Gastroesophageal sphincter (tissue), 4 donors: ENCODE results near the gene SLAMF1. TPM values are rescaled to one million over a fixed set of nuclear protein-coding genes. Genes with fewer than 3 reads are reported as not detected.

Experiments used
- ATAC-seq: fragments of 150-250 bp; one replicate; pipeline ENCODE4 v1.9.1; 2016; ENCODE audit warnings: mild to moderate bottlenecking, moderate library complexity
- H3K27ac ChIP-seq, 4 donors: fragments of 200-600 bp; sonication (generic) in 3 of 4; 1 replicate in 3 of 4; 2 replicates in 1 of 4; pipeline ENCODE4 v1.5.1; 2016 to 2019
- H3K27me3 ChIP-seq: fragments of 200-600 bp; sonication (generic); one replicate; pipeline ENCODE4 v1.5.1; 2019
- H3K36me3 ChIP-seq, 2 donors: fragments of 200-600 bp; sonication (generic); one replicate each; pipeline ENCODE4 v1.5.1; 2019; ENCODE audit warnings: control low read depth in 1 of 2
- H3K4me1 ChIP-seq, 3 donors: fragments of 200-600 bp; sonication (generic); 1 replicate in 2 of 3; 2 replicates in 1 of 3; pipeline ENCODE4 v1.5.1; 2016 to 2019; ENCODE audit warnings: control low read depth in 2 of 3
- H3K4me3 ChIP-seq, 2 donors: fragments of 200-600 bp; sonication (generic); one replicate each; pipeline ENCODE4 v1.5.1; 2019; ENCODE audit warnings: mild to moderate bottlenecking in 1 of 2, moderate library complexity in 1 of 2
- H3K9me3 ChIP-seq, 3 donors: fragments of 200-600 bp; sonication (generic); one replicate each; pipeline ENCODE4 v1.5.1; 2017 to 2019; ENCODE audit warnings: control low read depth in 2 of 3
- EP300 ChIP-seq: sonication (generic); formaldehyde crosslinking; IDR thresholded peaks from one replicate; pipeline ENCODE4 v1.6.1; 2017; ENCODE audit warnings: antibody characterized with exemption, mild to moderate bottlenecking
- POLR2A ChIP-seq, 2 donors: fragments of 450-650 bp; IDR thresholded peaks; one replicate each; pipeline ENCODE4 v1.6.1; 2017; ENCODE audit warnings: antibody characterized with exemption in 2 of 2, mild to moderate bottlenecking in 2 of 2, moderate library complexity in 1 of 2
- POLR2AphosphoS5 ChIP-seq: sonication (generic); formaldehyde crosslinking; IDR thresholded peaks from one replicate; pipeline ENCODE4 v1.6.1; 2017; ENCODE audit warnings: antibody characterized with exemption
- WGBS, 2 donors: methylation state at CpG; one replicate each; pipeline ENCODE4 v1.1.5; 2018; ENCODE audit warnings: low coverage in 1 of 2; 5-methylcytosine and 5-hydroxymethylcytosine counted together
- total RNA-seq, 4 donors: library from RNA; depleted of rRNA; stranded (reverse); fragments of >200 nt; gene quantifications; one replicate each; pipeline ENCODE4 v1.1.0, GENCODE V29; 2016
- TF ChIP-seq, protein P1 (sequence below), 4 experiments: fragments of 200-600 bp in 2 of 4; fragments of 450-650 bp in 2 of 4; sonication (generic) in 1 of 4; IDR thresholded peaks; one replicate each; pipeline ENCODE4 v1.5.1; 2017 to 2019; ENCODE audit warnings: antibody characterized with exemption in 4 of 4, mild to moderate bottlenecking in 2 of 4, moderate library complexity in 2 of 4

Gene SLAMF1
- total RNA-seq, 4 donors from 2014 or later, result 0.12 to 2.8 (median 1.2) TPM; not detected in 1

DNA sequence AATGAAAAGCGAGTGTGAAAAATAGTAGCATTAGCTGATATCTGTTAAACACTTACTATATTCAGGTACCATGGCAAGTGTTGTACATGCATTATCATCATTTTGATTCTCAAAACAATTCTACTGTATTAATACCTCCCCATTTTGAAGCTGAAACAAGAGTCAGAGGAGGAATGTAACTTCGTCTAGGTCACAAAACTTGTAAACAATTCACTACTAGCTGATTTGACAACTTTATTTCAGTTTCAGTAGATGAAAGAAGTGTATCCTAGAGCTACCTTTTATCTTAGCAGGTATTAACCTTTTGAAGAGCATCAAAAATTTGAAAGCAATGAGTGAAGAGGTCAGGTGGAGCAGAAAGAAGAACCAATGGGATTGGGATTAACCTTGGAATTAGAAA lies 69.2 kb downstream of the SLAMF1 start:
- WGBS, 2 donors, result 56 to 89% methylated on average over 1 to 2 of the region's 2 CpGs
- Histone ChIP-seq H3K27me3 (no peaks in the 10 kb centered on the region), H3K9me3 (no peaks in the 10 kb centered on the region), H3K4me3 (peak overlapping the region in 1 of 2 donors; percentile 24), H3K36me3 (no peaks in the 10 kb centered on the region), H3K27ac (no peak overlapping the region), H3K4me1 (no peaks in the 10 kb centered on the region)
- no peak for ATAC-seq
- TF ChIP-seq, protein P1, sequence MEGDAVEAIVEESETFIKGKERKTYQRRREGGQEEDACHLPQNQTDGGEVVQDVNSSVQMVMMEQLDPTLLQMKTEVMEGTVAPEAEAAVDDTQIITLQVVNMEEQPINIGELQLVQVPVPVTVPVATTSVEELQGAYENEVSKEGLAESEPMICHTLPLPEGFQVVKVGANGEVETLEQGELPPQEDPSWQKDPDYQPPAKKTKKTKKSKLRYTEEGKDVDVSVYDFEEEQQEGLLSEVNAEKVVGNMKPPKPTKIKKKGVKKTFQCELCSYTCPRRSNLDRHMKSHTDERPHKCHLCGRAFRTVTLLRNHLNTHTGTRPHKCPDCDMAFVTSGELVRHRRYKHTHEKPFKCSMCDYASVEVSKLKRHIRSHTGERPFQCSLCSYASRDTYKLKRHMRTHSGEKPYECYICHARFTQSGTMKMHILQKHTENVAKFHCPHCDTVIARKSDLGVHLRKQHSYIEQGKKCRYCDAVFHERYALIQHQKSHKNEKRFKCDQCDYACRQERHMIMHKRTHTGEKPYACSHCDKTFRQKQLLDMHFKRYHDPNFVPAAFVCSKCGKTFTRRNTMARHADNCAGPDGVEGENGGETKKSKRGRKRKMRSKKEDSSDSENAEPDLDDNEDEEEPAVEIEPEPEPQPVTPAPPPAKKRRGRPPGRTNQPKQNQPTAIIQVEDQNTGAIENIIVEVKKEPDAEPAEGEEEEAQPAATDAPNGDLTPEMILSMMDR (IDR thresholded peaks at IDR 0.05), result no peak
- TF ChIP-seq POLR2A (IDR thresholded peaks at IDR 0.05) (no peak), EP300 (no peak), POLR2AphosphoS5 (no peak)

DNA sequence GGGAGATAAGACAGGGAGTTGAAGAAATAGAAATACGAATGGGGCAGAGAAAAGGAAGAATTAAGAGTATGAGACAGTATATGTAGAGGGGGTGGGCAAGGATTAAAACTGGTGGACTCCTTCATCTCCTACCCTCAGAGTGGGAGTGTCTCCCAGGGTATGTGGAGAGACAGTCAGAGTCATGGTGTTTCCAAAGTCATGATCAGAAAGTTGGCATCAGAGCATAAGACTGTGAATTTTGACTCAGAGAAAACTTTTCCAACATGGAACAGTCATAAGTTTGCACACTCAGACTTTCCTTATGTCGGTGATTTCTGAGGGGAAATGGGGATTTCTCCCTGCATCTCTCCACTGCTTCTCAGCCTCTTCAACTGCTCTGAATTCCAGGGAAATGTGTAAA lies 70.0 kb downstream of the SLAMF1 start:
- Histone ChIP-seq H3K27ac (no peak overlapping the region), H3K4me3 (no peak overlapping the region), H3K36me3 (no peaks in the 10 kb centered on the region), H3K9me3 (no peaks in the 10 kb centered on the region), H3K4me1 (no peaks in the 10 kb centered on the region), H3K27me3 (no peaks in the 10 kb centered on the region)
- no peak for ATAC-seq
- TF ChIP-seq, protein P1 (IDR thresholded peaks at IDR 0.05), result no peak
- TF ChIP-seq POLR2A (IDR thresholded peaks at IDR 0.05), result no peak
- TF ChIP-seq EP300, result no peak
- no peak for TF ChIP-seq POLR2AphosphoS5
- 83 to 100% methylated on average over 1 of the region's 2 CpGs for WGBS, 2 donors

DNA sequence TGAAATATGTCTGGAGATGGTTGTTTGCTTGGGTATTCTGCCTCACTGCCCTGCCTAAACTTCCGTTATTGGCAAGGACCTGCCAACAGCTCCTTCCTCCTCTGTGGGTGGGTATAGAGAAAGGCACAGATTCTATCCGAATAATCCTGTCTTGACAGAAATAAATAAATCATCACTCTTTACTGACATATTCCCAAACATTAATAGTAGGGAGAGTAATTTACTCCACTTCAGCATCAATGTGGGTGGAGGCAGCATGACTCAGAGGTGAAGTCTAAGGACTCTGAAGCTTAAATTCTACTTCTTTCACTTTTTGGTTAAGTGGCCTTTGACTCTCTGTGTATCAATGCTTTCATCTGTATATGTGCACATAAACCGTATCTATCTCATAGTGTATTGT lies 70.5 kb downstream of the SLAMF1 start:
- TF ChIP-seq, protein P1 (IDR thresholded peaks at IDR 0.05), result no peak
- TF ChIP-seq POLR2A (IDR thresholded peaks at IDR 0.05) (no peak), EP300 (no peak), POLR2AphosphoS5 (no peak)
- ATAC-seq, result no peak
- no peak overlapping the region for H3K27ac ChIP-seq
- H3K36me3 ChIP-seq, result no peaks in the 10 kb centered on the region
- H3K9me3 ChIP-seq, result no peaks in the 10 kb centered on the region
- WGBS, 2 donors, result 65 to 73% methylated on average over 3 of the region's 3 CpGs
- no peak overlapping the region for H3K4me3 ChIP-seq
- no peaks in the 10 kb centered on the region for H3K27me3 ChIP-seq
- H3K4me1 ChIP-seq, result no peaks in the 10 kb centered on the region

DNA sequence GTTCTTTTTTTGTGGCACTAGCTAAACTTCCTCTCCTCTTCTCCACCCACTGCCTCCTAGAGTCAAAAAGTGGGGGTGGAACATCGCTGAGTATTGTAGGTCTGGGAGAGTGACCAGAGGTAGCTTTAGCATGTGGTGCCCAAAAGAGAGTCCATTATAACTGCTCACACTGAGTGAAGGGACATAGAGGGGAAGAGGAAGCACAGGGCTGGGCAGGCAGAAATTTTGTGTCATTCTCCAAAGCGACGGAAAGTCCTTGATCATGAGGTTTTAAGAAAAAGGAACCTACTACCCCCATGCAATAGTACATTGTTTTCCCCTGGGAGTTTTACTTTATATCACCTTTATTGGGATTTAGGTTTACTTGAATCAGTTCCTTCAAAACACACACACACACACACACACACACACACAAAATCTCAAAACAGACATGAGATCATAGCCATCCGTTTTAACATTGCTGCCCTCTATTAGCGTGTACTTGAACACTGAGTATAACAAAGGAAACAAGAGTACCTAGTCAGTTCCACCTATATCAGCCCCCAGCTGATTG lies 71.7 kb downstream of the SLAMF1 start:
- WGBS, 2 donors, result 65 to 76% methylated on average over 3 to 5 of the region's 5 CpGs
- no peak overlapping the region for H3K4me3 ChIP-seq
- H3K27ac ChIP-seq, result peak overlapping the region in 2 of 4 donors; percentile 1 to 23
- H3K27me3 ChIP-seq, result no peaks in the 10 kb centered on the region
- peak; percentile 51 for ATAC-seq
- H3K36me3 ChIP-seq, result no peaks in the 10 kb centered on the region
- no peaks in the 10 kb centered on the region for H3K4me1 ChIP-seq
- TF ChIP-seq EP300 (no peak), POLR2A (IDR thresholded peaks at IDR 0.05) (no peak), POLR2AphosphoS5 (no peak)
- TF ChIP-seq, protein P1 (IDR thresholded peaks at IDR 0.05), result no peak
- no peaks in the 10 kb centered on the region for H3K9me3 ChIP-seq

DNA sequence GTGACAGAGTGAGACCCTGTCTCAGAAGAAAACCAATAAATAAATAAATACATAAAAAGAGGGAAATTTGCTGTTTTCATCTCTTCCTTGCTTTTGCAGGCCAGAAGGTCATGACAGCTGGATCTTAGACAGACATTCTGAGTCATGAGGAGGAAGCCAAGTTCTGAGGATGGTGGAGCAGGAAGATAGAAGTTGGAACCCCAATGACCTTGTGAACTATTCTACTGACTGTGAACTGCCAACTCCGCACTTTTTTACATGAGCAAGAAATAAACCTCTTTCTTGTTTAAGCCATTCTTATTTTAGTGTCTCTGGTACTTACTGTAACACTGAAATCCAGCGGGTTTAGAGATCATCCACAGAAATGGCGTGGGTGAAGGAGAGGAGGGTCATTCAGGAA lies 76.0 kb downstream of the SLAMF1 start:
- WGBS, 2 donors, result 61 to 71% methylated on average over 2 to 3 of the region's 3 CpGs
- no peak overlapping the region for H3K27ac ChIP-seq
- H3K36me3 ChIP-seq, result no peaks in the 10 kb centered on the region
- H3K27me3 ChIP-seq, result no peaks in the 10 kb centered on the region
- no peaks in the 10 kb centered on the region for H3K4me1 ChIP-seq
- no peak overlapping the region for H3K4me3 ChIP-seq
- no peaks in the 10 kb centered on the region for H3K9me3 ChIP-seq
- no peak for TF ChIP-seq POLR2A (IDR thresholded peaks at IDR 0.05)
- no peak for TF ChIP-seq EP300
- TF ChIP-seq POLR2AphosphoS5, result no peak
- TF ChIP-seq, protein P1 (IDR thresholded peaks at IDR 0.05), result no peak
- no peak for ATAC-seq
